ENCODE results near the gene TMEM59.
"Not testable (repeated sequence)": the region's sequence is repeated elsewhere in the genome, so short reads cannot be mapped to it uniquely, and the experiment has no call there.

The TMEM59 gene

GRCh38 chr1:54011316-54012007 lies 41.5 kb downstream of the TMEM59 start:
- DNase-seq, result no peak

GRCh38 chr1:54010415-54011117 lies 42.4 kb downstream of the TMEM59 start:
- no peak for DNase-seq

- DNase-seq, result no peak
These were observed 43.6 kb downstream of the TMEM59 start for GRCh38 chr1:54009406-54009805.

DNA sequence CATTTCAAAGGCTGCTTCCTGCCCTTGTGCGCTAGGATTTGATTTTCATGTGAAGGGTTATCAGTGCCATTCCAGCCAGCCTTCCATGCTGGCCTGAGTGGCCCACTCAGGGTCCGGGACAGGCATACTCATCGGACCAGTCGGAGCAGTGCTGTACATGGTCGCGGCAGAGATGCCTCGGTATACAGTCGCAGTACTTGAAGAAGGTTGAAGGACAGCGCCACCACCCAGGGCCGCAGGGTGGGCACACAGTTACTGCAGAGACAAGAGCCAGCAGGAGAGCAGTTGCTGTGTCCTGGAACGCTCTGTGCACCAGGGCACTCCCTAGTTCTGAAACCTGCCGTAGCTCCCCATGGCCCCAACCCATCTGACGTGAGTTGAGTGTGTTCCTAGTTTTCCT lies 44.1 kb downstream of the TMEM59 start:
- no peak for DNase-seq

GRCh38 chr1:54007613-54008012 lies 45.4 kb downstream of the TMEM59 start:
- DNase-seq, result no peak

GRCh38 chr1:54006508-54006907 lies 46.5 kb downstream of the TMEM59 start:
- no peak for DNase-seq

DNA sequence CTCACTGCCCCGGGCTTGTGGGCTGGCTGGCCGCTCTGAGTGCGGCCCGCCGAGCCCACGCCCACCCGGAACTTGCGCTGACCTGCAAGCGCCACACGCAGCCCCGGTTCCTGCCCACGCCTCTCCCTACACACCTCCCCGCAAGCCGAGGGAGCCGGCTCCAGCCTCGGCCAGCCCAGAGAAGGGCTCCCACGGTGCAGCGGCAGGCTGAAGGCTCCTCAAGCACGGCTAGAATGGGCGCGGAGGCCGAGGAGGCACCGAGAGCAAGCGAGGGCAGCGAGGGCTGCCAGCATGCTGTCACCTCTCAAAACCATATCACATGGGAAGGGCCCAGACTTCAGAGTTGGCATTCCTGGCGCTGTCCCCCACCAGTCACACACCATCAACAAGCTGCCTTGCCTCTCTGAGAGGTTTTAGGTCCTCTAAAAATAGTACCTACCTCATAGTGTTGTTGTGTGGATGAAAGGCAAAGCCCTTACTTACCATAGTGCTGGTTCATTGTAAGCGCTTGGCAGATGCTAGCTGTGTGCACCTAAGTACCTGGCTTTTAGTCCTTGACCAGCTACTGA lies 48.4 kb downstream of the TMEM59 start:
- no peak for DNase-seq

DNA sequence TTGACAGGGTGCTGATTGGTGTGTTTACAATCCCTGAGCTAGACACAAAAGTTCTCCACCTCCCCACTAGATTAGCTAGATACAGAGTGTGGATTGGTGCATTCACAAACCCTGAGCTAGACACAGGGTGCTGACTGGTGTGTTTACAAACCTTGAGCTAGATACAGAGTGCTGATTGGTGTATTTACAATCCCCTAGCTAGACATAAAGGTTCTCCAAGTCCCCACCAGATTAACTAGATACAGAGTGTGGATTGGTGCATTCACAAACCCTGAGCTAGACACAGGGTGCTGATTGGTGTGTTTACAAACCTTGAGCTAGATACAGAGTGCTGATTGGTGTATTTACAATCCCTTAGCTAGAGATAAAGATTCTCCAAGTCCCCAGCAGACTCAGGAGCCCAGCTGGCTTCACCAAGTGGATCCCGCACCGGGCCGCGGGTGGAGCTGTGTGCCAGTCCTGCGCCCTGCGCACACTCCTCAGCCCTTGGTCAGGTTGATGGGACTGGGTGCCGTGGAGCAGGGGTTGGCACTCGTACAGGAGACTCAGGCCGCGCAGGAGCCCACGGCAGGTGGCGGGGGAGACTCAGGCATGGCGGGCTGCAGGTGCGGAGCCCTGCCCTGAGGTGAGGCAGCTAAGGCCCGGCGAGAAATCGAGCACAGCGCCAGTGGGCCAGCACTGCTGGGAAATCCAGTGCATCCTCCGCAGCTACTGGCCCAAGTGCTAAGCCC lies 49.1 kb downstream of the TMEM59 start:
- DNase-seq, result not testable (repeated sequence)

DNA sequence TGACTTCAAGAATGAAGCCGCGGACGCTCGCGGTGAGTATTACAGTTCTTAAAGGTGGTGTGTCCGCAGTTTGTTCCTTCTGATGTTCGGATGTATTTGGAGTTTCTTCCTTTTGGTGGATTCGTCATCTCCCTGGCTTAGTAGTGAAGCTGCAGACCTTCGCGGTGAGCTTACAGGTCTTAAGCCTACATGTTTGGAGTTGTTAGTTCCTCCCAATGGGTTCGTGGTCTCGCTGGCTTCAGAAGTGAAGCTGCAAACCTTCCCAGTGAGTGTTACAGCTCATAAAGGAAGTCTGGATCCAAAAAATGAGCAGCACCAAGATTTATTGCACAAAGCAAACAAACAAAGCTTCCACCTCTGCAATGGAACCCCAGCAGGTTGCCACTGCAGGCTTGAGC lies 49.8 kb downstream of the TMEM59 start:
- DNase-seq, result no peak

- no peak for DNase-seq
These were observed 50.3 kb downstream of the TMEM59 start for GRCh38 chr1:54002544-54003248.

DNA sequence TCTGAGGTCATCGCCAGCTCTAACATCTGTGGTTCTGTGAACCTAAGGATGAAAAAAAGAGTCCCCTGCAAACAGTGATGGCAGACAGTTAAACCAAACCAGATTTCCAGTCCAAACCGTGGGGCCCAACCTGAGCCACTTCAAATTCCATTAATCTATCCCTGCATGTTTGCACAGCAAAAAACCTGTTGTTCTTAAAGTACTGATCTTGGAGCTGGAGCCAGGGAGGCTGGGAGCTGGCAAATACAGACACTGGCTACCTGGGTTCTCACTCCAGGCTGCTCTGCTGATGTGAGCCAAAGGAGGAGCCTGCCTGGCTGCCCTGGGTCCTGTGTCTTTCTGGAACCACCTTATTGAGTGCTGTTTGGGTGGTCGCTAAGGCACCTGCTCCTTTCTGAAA lies 51.4 kb downstream of the TMEM59 start:
- no peak for DNase-seq

DNA sequence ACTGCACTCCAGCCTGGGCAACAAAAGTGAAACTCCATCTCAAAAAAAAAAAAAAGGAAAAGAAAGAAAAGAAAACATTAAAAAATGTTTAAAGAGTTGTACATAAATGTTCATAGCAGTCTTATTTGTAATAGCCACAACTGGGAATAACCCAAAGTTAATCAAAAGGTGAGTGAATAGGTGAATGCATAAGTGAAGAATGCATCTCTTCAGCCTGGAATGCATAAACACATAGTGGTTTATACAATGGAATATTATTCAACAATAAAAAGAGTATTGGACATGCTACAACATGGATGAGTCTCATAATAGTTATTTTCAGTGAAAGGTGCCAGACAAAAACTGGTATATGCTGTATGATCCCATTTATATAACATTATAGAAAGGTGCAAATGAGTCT lies 53.1 kb downstream of the TMEM59 start:
- DNase-seq, result no peak

DNA sequence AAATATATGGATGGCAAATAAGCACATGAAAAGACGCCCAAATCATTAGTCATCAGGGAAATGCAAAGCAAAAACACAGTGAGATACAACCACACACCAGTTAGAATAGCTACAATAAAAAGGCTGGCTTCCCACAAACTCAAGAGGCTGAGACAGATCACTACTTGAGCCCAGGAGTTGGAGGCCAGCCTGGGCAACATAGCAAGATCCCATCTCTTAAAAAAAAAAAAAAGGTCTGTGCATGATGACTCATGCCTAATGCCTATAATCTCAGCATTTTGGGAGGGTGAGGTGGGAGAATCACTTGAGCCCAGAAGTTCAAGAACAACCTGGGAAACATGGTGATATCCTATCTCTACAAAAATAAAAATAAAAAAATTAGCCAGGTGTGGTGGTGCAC lies 54.8 kb downstream of the TMEM59 start:
- DNase-seq, result no peak

GRCh38 chr1:53995683-53996082 lies 57.3 kb downstream of the TMEM59 start:
- no peak for DNase-seq

DNA sequence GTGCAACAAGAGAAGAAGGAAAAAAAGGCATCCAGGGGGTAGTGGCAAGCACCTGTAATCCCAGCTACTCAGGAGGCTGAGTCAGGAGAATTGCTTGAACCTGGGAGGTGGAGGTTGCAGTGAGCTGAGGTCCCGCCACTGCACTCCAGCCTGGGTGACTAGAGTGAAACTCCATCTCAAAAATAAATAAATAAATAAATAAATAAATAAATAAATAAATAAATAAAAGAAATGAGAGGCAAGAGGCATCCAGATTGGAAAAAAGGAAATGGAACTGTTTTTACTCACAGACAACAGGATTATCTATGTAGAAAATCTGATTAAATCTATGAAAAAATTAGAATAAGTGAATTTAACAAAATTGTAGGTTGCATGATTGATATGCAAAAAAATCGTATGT lies 58.5 kb downstream of the TMEM59 start:
- not testable (repeated sequence) for DNase-seq

DNA sequence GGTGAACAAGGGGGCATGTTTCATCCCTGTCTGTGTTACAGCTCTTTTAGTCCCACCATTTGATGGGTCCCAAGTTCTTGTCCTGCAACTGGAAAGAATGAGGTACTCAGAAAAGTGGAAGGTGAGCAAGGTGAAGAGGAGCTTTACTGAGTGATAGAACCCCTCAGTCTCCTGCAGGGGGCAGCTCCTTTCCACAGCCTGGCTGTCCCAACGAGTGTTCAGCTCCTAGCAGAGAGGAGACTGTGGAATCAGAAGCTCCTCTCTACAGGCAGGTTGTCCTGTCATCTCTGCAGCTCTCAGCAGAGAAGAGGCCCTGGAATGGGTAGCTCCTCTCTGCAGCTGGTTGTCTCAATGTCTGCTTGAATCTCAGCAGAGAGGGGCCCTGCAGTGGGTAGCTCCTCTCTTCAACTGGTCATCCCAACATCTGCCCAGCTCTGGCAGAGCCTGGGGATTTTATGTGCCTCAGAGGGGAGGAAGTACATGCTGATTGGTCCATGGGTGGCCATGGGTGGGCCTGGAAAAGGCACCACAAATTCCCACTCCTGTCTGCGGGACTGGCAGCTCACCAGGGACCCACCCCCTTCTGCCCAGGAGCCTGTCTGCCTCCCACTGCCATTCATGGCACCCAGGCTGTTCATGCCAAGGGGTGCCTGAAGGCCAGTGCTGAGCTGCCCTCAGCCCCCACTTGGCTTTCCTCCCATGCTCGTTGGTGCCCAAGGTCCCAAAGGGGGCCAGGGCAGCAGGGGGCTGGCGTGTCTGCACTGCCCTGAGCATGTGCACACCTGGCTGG lies 60.7 kb downstream of the TMEM59 start:
- DNase-seq, result no peak

- no peak for DNase-seq
These were observed 65.1 kb downstream of the TMEM59 start for GRCh38 chr1:53987880-53988279.

GRCh38 chr1:53986458-53986857 lies 66.5 kb downstream of the TMEM59 start:
- DNase-seq, result peak in 1 of 2 donors; percentile 3

DNA sequence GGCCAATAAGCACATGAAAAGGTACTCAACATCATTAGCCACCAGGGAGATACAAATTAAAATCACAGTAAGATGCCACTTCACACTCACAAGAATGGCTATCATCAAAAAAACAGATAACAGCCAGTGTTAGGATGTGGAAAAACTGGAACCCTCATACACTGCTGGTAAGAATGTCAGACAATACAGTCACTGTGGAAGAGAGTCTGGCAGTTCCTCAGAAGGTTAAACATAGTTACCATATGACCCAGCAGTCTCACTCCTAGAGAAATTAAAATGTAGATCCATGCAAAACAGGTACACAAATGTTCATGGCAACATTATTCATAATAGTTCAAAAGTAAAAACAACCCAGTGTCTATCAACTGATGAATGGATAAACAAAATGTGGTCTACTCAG lies 68.3 kb downstream of the TMEM59 start:
- no peak for DNase-seq

DNA sequence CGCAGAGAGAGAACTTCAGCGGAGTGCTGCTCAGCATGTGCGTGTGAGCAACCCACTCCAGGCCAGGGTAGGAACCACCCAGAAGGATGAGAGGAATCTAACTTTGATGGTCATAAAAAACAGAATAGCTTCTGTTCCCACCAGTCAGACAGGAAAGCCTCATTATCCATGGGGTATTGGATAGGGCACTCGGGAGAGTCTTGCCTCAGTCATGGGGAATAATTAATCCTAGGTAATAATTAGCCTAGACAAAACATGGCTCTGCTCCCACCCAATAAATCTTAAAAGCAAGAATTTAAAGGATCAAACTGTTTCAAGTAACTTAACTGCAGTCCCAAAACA lies 70.3 kb downstream of the TMEM59 start:
- DNase-seq, result no peak

GRCh38 chr1:53982034-53982762 lies 70.8 kb downstream of the TMEM59 start:
- DNase-seq, result no peak

DNA sequence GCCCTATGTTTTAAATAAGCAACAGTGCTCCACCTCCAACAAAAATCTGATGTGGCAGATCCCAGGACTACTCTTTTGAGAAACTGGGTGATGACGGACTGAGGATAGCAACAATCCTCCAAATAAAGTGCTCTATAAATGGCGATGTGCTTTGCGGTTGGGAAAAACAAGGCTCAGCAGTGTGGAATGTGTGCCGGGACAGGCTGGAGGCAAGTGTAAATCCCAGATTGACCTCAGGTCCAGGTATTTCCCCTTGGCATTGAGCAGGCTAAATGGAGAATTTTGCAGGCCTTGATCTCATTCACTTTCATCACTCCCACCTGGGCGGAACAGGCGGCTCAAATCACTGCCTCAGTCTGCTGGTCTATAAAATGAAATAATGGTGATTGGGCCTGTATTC lies 71.8 kb downstream of the TMEM59 start:
- no peak for DNase-seq
